HG02623 (cell line): ENCODE data around the gene AGAP5.

Source experiments
- ATAC-seq: cut with Tn5 transposase; IDR thresholded peaks from one replicate; pipeline ENCODE4 v1.9.1; 2021; ENCODE audit warnings: moderate library complexity; ENCODE audit not compliant: unreplicated experiment

Gene AGAP5

DNA sequence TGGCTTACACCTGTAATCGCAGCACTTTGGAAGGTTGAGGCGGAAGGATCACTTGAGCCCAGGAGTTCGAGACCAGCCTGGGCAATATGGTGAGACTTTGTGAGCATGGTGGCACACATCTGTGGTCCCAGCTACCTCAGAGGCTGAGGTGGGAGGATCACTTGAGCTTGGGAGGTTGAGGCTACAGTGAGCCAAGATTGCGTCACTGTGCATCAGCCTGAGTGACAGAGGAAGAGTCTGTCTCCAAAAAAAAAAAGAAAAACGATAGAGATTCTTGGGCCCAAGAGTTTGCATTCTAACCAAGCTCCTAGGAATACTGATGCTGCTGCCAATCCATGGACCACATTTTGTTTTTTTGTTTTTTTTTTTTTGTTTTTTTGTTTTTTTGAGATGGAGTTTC is 68.7 kb downstream of the AGAP5 start:
- ATAC-seq: no peak

DNA sequence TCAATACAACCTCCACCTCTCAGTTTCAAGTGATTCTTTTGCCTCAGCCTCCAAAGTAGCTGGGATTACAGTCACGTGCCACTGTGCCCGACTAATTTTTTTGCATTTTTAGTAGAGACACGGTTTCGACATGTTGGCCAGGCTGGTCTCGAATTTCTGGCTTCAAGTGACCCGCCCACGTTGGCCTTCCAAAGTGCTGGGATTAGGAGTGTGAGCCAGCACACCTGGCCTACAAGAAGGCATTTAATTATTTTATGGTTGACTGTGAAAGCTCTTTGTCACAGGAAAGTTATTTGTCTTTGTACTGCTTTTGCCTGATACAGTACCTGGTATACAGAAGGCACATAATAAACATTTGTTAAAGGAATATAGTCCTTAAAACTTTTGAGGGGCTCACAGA is 69.5 kb downstream of the AGAP5 start:
- no peak for ATAC-seq

DNA sequence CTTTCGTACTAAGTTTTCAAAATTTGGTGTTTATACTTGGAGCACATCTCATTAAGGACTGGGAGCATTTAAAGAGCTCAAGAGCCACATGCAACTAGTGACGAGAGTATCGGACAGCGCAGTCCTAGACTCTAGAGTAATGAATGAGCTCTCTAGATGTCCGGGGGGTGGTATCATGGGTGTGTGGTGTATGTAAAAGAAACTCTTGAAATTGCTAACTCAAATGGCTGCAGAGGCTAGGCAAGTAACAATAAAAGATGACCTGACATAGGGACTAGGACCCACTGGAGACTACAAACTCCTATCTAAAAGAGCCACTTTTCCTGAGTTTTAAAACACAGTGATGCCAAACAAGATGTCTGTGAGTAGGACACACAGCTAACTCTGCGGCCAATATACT is 70.6 kb downstream of the AGAP5 start:
- ATAC-seq: no peak

DNA sequence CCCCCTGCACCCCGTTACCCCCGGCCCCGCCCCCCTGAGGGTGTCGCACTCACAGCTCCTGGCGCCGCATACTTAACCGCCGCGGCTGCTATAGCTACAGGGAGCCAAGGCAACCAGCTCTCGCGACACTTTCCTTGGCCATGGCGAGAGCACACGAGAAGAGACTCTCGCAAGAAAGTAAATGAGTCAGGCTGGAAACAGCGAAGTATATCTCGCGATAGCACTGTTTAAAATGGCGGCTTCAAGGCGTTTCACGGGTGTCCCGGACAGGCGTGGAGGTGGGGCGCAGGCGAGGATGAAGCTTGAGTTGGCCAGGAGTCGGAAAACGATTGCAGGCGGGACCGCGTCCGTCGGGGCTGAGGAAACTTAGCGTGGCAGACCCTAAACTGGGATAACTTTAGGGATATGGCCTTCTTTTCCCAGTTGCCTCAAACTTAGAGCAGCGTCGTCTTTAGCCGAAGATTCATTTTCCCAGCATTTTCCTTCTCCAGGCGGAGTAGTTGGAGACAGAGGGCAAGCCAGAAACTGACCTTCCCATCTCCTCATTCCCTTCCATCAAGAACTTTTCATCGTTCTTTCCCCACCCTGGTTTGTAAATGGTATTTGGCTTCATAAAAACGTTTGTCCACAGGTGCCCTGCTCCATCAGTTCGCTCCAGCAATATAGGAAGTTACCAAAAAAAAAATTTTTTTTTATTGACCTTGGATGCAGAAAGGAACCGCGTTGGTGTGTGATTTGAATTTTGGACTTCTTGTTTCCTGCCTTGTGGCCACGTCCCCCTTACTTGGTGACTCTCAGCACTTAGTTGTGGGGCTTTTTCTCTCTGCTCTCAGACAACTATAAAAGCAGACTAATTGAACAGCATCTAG is 71.8 kb downstream of the AGAP5 start:
- ATAC-seq: peak; percentile 95

DNA sequence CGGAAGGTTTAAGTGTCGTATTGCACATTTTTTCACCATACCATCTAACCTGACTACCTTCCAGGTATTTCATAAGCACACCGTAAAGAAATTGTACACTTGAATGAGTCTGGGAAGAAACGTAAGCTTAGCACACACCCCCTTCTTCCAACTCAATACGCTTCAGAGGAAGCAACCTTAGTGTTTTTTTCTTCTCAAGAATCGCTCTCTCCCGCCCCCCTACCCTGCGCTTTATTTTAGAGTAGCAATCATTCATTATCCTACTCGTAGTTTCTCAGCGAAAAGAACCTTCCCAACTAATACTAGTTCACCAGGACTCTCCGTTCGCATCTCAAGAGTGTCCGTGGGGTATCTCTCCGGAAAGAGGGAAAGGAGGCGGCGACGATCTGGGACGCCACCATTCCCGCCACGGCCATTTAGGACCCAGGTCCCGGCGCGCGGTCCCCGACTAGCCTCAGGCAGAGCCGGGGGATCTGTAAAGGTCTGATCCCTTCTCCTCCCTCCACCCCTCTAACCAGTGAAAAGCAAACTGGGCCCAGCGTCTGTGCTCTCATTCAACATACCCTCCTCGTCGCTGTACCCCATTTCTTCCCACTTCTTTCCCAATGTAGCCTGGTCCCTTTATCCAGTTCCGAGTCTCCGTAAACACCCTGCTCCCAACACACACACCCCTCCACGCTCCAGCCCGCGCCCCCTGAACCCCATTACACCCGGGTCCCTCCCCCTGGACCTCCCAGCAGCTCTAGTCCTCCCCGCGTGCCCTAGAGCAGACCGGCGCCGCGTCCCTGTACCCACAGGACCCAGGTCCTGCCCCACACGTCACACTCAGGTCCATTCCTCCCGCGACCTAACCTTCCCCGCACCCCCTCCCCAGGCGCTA is 72.7 kb downstream of the AGAP5 start:
- peak; percentile 23 for ATAC-seq
